HFF-Myc (cell line): Measurements from ENCODE around the gene ANKRD13D.

Source experiments
- DNase-seq: peaks from one replicate; pipeline ENCODE4 v3.0.0-alpha.2; 2011; ENCODE audit warnings: low read depth; ENCODE audit errors: extremely low read depth
- H3K4me3 ChIP-seq: replicated peaks from 2 replicates; pipeline ENCODE4 v1.5.1; 2011; ENCODE audit warnings: low read depth, mild to moderate bottlenecking, control low read depth, low read length
- TF ChIP-seq, protein P1 (sequence below): IDR thresholded peaks from 2 replicates; pipeline ENCODE4 v1.5.1; 2012; ENCODE audit warnings: mild to moderate bottlenecking, low read depth, low read length, control low read depth; ENCODE audit errors: missing control alignments

The ANKRD13D gene

DNA sequence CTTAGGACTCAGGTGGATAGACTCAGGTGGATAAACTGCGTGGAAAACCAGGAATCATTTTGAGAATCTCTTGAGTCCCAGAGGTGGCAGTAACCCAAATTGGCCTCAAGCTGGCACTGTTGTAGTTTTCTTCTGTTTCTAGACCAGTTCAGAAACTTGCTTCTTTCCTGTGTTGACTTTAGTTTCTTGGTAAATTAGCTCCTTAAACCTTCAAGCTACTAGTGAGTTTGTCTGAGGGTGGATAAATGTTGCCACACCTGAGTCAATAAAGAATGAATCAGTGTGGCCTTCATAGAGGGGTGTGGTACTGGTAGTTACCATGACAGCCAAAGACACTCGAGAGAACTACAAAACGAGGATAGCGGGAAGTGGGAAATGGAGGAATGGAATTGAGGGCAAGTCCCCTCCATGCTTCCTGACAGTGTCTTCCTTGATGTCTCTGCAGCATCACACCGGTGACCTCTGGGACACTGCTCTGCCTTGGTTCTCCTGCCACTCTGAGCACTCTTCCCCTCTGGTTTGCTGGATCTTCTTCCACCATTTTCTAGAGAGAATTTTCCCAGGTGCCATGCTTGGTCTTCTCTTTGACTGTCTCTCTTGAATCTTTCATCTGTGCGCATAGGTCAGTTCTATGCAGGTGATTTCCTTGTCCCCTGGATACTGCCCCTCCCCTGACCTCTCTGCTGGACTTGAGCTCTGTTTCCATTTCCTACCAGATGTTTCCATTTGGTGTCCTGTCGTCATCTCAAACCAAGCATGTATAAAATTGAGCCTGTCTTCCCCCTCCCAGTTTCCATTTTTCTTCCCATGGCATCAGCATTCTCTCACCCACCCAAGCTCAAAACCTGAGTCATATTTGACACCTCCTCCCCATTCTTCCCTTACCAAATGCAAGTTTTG lies 57.1 kb downstream of the ANKRD13D start:
- no peak for DNase-seq
- H3K4me3 ChIP-seq, result no peak overlapping the region
- TF ChIP-seq, protein P1, sequence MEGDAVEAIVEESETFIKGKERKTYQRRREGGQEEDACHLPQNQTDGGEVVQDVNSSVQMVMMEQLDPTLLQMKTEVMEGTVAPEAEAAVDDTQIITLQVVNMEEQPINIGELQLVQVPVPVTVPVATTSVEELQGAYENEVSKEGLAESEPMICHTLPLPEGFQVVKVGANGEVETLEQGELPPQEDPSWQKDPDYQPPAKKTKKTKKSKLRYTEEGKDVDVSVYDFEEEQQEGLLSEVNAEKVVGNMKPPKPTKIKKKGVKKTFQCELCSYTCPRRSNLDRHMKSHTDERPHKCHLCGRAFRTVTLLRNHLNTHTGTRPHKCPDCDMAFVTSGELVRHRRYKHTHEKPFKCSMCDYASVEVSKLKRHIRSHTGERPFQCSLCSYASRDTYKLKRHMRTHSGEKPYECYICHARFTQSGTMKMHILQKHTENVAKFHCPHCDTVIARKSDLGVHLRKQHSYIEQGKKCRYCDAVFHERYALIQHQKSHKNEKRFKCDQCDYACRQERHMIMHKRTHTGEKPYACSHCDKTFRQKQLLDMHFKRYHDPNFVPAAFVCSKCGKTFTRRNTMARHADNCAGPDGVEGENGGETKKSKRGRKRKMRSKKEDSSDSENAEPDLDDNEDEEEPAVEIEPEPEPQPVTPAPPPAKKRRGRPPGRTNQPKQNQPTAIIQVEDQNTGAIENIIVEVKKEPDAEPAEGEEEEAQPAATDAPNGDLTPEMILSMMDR, result peak; percentile 81

DNA sequence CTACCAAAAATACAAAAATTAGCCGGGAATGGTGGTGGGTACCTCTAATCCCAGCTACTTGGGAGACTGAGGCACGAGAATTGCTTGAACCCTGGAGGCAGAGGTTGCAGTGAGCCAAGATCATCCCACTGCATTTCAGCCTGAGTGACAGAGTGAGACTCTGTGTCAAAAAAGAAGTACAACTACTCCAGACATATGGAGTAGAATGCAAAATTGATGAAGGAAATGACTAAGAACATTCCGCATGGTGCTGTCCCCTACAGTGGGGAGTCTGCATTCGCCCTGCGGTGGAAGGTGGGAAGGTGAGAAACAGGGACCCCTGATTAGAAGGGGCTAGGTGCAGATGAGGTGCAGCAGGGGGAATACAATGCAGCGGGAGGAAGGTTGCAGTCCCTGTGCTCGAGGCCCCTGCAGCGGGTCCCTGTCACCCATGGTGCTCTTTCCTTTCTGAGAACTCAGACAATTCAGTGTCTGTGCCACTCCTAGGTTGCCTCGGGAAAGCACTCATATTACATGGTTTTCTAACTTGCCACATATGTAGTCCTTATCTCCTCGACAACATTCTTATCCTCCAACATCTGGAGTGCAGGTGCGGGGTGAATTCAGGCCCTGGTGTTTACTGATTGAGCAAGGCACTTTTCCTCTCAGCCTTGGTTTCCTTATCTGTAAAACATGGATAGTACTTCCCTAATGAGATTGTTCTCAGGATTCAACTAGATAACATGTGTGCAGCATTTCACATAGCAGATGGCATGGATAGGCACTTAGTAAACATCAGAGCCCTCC lies 59.1 kb downstream of the ANKRD13D start:
- TF ChIP-seq, protein P1, result no peak

GRCh38 chr11:67349036-67349435 lies 59.9 kb downstream of the ANKRD13D start:
- DNase-seq, result no peak
- H3K4me3 ChIP-seq, result no peak overlapping the region
- TF ChIP-seq, protein P1, result no peak

More for the DNA sequence above, 59.1 kb downstream of the ANKRD13D start:
- peak; percentile 81 for DNase-seq
- peak overlapping the region; percentile 10; the same call in 1 of the 2 replicates for H3K4me3 ChIP-seq

DNA sequence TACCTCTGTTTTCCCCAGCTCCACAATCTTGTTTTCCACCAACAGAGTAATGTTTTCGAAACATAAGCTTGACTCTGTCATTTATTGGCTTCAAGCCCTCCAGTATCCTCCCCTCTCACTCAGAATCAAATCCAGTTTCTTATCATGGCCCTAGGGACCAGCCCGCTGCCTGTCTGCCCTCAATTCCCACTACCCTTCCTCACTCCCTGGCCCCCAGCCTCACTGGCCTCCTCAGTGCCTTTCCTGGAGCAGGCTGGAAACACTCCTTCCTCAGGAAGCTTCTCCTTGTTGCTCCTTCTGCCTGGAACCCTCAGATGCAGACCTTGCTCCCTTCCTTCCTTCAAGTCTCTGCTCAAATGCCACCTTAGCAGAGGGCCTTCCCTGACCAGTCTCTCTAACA lies 60.4 kb downstream of the ANKRD13D start:
- TF ChIP-seq, protein P1, result no peak
- H3K4me3 ChIP-seq, result no peak overlapping the region
- no peak for DNase-seq

- TF ChIP-seq, protein P1, result no peak
- no peak overlapping the region for H3K4me3 ChIP-seq
- no peak for DNase-seq
These were observed 60.9 kb downstream of the ANKRD13D start for GRCh38 chr11:67349928-67350465.

- no peak for DNase-seq
- TF ChIP-seq, protein P1, result peak; percentile 96
- no peak overlapping the region for H3K4me3 ChIP-seq
These were observed 62.3 kb downstream of the ANKRD13D start for GRCh38 chr11:67351275-67352005.
